ENCODE results near the gene S100A1. TPM values are rescaled to one million over a fixed set of nuclear protein-coding genes. Genes with fewer than 3 reads are reported as not detected.

S100A1 gene
- total RNA-seq, 3 donors from 2014 or later, result 0.20 to 5.6 (median 2.4) TPM

DNA sequence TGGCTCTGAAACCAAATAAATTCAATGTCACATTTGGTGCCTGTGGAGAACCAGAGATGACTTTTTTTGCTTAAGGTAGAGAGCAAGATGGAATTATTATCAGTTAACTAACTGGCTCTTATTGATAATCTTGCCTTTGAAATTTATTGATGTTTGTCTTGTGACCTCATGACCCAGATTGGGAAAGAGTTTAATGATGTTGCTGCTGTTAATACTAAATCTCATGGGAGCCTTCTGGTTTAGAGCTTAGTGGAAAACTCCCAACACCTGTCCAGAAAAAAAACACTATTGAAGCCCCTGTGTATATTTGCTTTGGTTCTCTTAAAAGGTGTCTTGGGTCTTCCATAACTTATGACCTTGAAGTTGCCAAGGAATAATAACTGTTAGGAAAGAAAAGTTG, 15.6 kb downstream of the S100A1 start:
- no peak for ATAC-seq
- peaks cover 13% of the 10 kb centered on the region for H3K36me3 ChIP-seq (ENCODE audit: low read depth)
- H3K9me3 ChIP-seq, result no peaks in the 10 kb centered on the region
- H3K4me3 ChIP-seq, result no peak overlapping the region
- no peak for DNase-seq
- no peaks in the 10 kb centered on the region for H3K4me1 ChIP-seq (ENCODE audit: low read depth)
- intact Hi-C loops (cut with DNase I, micrococcal nuclease), result no loop called here
- TF ChIP-seq, protein P1, sequence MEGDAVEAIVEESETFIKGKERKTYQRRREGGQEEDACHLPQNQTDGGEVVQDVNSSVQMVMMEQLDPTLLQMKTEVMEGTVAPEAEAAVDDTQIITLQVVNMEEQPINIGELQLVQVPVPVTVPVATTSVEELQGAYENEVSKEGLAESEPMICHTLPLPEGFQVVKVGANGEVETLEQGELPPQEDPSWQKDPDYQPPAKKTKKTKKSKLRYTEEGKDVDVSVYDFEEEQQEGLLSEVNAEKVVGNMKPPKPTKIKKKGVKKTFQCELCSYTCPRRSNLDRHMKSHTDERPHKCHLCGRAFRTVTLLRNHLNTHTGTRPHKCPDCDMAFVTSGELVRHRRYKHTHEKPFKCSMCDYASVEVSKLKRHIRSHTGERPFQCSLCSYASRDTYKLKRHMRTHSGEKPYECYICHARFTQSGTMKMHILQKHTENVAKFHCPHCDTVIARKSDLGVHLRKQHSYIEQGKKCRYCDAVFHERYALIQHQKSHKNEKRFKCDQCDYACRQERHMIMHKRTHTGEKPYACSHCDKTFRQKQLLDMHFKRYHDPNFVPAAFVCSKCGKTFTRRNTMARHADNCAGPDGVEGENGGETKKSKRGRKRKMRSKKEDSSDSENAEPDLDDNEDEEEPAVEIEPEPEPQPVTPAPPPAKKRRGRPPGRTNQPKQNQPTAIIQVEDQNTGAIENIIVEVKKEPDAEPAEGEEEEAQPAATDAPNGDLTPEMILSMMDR (IDR thresholded peaks at IDR 0.05), result no peak

DNA sequence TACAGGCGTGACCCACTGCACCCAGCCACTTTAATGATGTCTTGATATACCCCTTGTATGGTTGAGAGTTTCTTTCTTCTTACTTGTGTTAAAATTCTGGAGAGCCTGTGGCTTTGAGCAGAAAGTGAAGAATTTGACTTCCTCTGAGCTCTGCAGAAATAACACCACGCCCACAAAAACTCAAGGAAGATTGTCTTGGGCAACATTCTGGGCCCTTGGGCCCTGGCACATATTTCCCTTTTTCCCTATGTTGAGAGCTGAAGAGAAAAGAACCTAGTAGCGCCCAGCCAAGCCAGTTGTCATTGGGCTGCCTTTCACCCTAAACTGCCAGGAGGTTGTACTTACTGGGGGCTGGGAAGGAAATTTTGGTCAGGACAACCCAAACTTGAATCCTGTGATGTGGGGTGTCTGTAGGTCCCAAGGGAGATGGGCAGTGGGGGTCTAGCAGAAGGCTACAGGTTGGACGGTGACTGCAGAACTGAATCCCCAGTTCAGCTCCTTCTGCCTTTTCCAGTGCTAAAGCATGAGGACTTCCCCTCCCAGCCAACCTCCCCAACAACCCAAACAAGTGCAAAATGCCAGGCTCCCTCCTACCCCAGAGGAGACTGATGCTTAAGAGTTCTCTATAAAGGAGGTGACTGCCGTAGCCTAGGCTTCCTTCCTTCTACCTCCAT, 18.6 kb downstream of the S100A1 start:
- Histone ChIP-seq H3K36me3 (ENCODE audit: low read depth) (peaks cover 5% of the 10 kb centered on the region), H3K4me1 (ENCODE audit: low read depth) (no peaks in the 10 kb centered on the region), H3K4me3 (no peak overlapping the region), H3K9me3 (no peaks in the 10 kb centered on the region)
- ATAC-seq (peak; percentile 10), DNase-seq (no peak)
- intact Hi-C loops (cut with DNase I, micrococcal nuclease), result no loop called here
- TF ChIP-seq, protein P1 (IDR thresholded peaks at IDR 0.05), result no peak

DNA sequence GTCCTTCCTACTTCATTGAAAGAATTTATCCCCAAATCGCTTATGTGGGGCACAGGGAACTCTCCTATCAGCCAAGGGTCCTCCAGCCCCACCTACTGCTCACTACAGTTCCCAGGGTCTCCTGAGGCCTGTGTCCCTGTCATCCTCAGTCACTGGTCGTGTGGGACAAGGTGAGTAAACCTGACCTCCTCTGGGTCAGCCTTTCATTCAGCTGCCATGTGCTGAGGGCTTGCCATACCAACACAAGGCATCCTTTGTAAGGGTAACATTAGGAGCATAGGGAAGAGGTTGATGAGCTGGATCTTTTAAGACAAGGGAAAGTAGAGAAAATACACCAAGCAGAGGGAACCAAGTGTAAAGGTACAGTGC, 19.1 kb downstream of the S100A1 start:
- Histone ChIP-seq H3K9me3 (no peaks in the 10 kb centered on the region), H3K36me3 (ENCODE audit: low read depth) (no peaks in the 10 kb centered on the region), H3K4me3 (no peak overlapping the region), H3K4me1 (ENCODE audit: low read depth) (no peaks in the 10 kb centered on the region)
- TF ChIP-seq, protein P1 (IDR thresholded peaks at IDR 0.05), result no peak
- intact Hi-C loops (cut with DNase I, micrococcal nuclease), result no loop called here
- DNase-seq (no peak), ATAC-seq (peak; percentile 12)

DNA sequence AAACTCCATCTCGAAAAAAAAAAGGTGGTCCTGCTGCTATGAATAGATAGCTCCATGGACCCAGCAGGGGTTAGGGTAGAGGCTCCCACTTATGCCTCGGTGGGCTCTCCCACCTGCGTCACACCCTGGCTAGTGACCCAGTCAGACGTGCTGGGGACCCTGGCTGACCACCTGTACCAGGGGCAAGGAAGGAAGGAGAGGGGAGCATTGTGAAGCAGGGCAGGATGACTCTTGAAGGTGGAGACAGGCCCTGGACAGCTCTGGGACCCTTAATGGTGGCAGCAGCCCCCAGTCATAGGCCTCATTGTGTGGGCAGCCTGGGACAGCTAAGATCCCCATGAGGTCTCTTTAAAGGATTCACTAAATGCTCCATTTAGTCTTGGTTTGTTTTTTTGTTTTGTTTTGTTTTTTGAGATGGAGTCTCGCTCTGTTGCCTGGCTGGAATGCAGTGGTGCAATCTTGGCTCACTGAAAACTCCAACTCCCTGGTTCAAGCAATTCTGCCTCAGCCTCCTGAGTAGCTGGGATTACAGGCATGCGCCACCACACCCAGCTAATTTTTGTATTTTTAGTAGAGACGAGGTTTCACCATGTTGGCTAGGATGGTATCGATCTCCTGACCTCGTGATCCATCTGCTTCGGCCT, 19.9 kb downstream of the S100A1 start:
- intact Hi-C loops (cut with DNase I, micrococcal nuclease), result no loop called here
- Histone ChIP-seq H3K4me3 (no peak overlapping the region), H3K4me1 (ENCODE audit: low read depth) (peaks cover 7% of the 10 kb centered on the region), H3K36me3 (ENCODE audit: low read depth) (no peaks in the 10 kb centered on the region), H3K9me3 (no peaks in the 10 kb centered on the region)
- DNase-seq (peak in 1 of 3 donors; percentile 32), ATAC-seq (no peak)
- TF ChIP-seq, protein P1 (IDR thresholded peaks at IDR 0.05), result no peak

DNA sequence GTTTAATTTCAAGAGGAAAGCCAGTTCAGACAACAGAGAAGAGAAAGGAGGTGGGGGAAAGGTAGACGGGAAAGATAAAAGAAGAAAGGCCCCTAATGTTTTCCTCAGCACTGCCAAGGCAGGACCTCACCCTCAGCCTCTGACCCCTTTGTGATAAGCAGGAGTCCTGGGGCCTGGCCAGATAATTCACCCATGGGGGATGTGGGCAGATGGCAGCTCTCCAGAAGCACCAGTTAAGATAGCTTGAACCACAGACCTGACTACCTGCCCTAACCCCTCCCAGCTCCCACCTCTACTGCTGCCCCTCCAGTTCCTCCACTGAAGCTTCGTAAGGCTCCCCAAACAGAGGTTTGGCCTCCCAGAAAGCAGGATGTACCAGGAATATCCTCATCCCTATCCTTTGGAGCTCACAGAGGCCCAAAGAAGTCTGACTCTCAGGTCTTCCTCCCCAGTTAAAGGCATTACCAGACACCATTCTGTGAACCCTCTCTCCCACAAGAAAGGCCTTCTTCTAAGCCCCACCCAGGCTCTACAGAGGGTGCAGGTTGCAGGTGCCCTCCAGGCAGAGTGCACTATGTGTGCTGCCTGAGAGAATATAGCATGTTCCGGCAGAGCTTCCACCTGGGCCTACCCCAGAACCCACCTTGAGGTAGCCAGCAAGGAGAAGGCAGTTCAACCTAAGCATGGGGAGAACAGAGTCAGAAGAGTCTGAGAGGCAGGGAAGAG, 21.1 kb downstream of the S100A1 start:
- Histone ChIP-seq H3K4me3 (no peak overlapping the region), H3K36me3 (ENCODE audit: low read depth) (no peaks in the 10 kb centered on the region), H3K4me1 (ENCODE audit: low read depth) (peaks cover 7% of the 10 kb centered on the region), H3K9me3 (no peaks in the 10 kb centered on the region)
- DNase-seq (peak in 1 of 3 donors; percentile 23), ATAC-seq (peak; percentile 2)
- intact Hi-C loops (cut with DNase I, micrococcal nuclease), result no loop called here
- TF ChIP-seq, protein P1 (IDR thresholded peaks at IDR 0.05), result no peak

All from mucosa of descending colon (tissue), 3 donors.